A673 (cell line): ENCODE data around the gene MYO1E.

ENCODE experiments used
- EZH2 ChIP-seq: fragments of 200-600 bp; sonication (generic); IDR thresholded peaks from 2 replicates; pipeline ENCODE4 v1.6.1; 2017; ENCODE audit warnings: borderline replicate concordance, low read depth, mild to moderate bottlenecking, mixed read lengths, antibody characterized with exemption, low read length; ENCODE audit not compliant: poor library complexity, severe bottlenecking
- TF ChIP-seq, protein P1 (sequence below): fragments of 300-800, 200-600 bp; sonication (generic); conservative IDR thresholded peaks from 2 replicates; pipeline ENCODE4 v1.5.1; 2017; ENCODE audit warnings: low read depth, mild to moderate bottlenecking, antibody characterized with exemption, low read length, moderate library complexity, mixed read lengths

DNA sequence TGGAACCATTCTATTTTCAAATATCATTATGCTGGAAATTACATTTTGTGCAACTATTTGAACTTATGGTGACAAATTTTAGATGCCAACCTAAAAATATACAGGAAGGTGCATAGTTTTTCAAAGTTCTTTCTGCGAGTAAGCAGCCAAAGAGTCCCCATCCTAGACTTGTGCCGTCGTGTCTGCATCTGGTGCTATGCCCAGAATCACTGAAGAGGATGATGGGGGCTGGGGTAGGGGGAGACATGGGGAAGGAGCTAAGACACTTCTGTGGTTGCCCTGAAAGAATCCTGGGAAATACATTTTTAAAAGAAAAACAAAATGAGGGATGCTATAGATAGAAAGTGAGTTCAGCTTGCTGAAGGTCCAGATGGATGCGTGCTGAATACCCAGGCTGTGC lies 44.1 kb upstream of the MYO1E start:
- TF ChIP-seq, protein P1, sequence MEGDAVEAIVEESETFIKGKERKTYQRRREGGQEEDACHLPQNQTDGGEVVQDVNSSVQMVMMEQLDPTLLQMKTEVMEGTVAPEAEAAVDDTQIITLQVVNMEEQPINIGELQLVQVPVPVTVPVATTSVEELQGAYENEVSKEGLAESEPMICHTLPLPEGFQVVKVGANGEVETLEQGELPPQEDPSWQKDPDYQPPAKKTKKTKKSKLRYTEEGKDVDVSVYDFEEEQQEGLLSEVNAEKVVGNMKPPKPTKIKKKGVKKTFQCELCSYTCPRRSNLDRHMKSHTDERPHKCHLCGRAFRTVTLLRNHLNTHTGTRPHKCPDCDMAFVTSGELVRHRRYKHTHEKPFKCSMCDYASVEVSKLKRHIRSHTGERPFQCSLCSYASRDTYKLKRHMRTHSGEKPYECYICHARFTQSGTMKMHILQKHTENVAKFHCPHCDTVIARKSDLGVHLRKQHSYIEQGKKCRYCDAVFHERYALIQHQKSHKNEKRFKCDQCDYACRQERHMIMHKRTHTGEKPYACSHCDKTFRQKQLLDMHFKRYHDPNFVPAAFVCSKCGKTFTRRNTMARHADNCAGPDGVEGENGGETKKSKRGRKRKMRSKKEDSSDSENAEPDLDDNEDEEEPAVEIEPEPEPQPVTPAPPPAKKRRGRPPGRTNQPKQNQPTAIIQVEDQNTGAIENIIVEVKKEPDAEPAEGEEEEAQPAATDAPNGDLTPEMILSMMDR: no peak
- no peak for TF ChIP-seq EZH2
